PC-3 (cell line): ENCODE measurements around the gene CRY2. TPM values are rescaled to one million over a fixed set of nuclear protein-coding genes. Genes with fewer than 3 reads are reported as not detected.
A peak's percentile ranks its signal among the peaks of the same experiment; 100 is the strongest.

Experiments used
- ATAC-seq: fragments of 200-7000 bp; cut with Tn5 transposase; 2 replicates; pipeline ENCODE4 v1.9.1; 2020; ENCODE audit warnings: mild to moderate bottlenecking, moderate library complexity
- BruUV-seq: library from RNA; stranded (reverse); fragments of 400-500 nt; replicated peaks from 2 replicates; lab custom pipeline; 2021; lab: Mats Ljungman, UMichigan
- CTCF ChIA-PET: fragments of 300-600 bp; sonication (Branson Sonifier 250); formaldehyde crosslinking; loops from one replicate; lab custom pipeline; 2022; ENCODE audit warnings: antibody characterized with exemption; lab: Charles Lee
- POLR2A ChIA-PET: fragments of 300-600 bp; sonication (Branson Sonifier 250); formaldehyde crosslinking; loops from one replicate; lab custom pipeline; 2022; ENCODE audit warnings: antibody characterized with exemption; ENCODE audit not compliant: unreplicated experiment; lab: Charles Lee
- DNase-seq: peaks from one replicate; pipeline ENCODE4 v3.0.0-alpha.2; 2015
- H2AFZ ChIP-seq: fragments of 300-600 bp; sonication (generic); 2 replicates; pipeline ENCODE4 v1.6.0; 2016; ENCODE audit warnings: antibody characterized with exemption, low read length
- H3F3A ChIP-seq: fragments of 300-600 bp; sonication (generic); one replicate; pipeline ENCODE4 v1.6.0; 2017; ENCODE audit warnings: antibody characterized with exemption, low read length, control low read depth, mild to moderate bottlenecking; ENCODE audit not compliant: unreplicated experiment
- H3K27ac ChIP-seq: fragments of 300-600 bp; sonication (generic); 2 replicates; pipeline ENCODE4 v1.5.1; 2016; ENCODE audit warnings: mild to moderate bottlenecking, low read length
- H3K27me3 ChIP-seq: fragments of 300-600 bp; sonication (generic); 2 replicates; pipeline ENCODE4 v1.6.1; 2016; ENCODE audit warnings: low read length, mixed read lengths
- H3K36me3 ChIP-seq: fragments of 300-600 bp; sonication (generic); 2 replicates; pipeline ENCODE4 v1.6.1; 2016; ENCODE audit warnings: low read depth, mixed run types, low read length, mixed read lengths
- H3K4me1 ChIP-seq: fragments of 300-600 bp; sonication (generic); 2 replicates; pipeline ENCODE4 v1.5.1; 2016; ENCODE audit warnings: low read length; ENCODE audit not compliant: insufficient read depth
- H3K4me2 ChIP-seq: fragments of 300-600 bp; sonication (generic); 2 replicates; pipeline ENCODE4 v1.6.0; 2016; ENCODE audit warnings: low read length
- H3K4me3 ChIP-seq: fragments of 300-600 bp; sonication (generic); 2 replicates; pipeline ENCODE4 v1.5.1; 2016; ENCODE audit warnings: mild to moderate bottlenecking, low read length, mixed read lengths
- H3K79me2 ChIP-seq: fragments of 300-600 bp; sonication (generic); 2 replicates; pipeline ENCODE4 v1.6.1; 2017; ENCODE audit warnings: low read length, mixed read lengths
- H3K9ac ChIP-seq: fragments of 300-600 bp; sonication (generic); 2 replicates; pipeline ENCODE4 v1.6.0; 2016; ENCODE audit warnings: mild to moderate bottlenecking, low read length
- H3K9me2 ChIP-seq: fragments of 300-600 bp; sonication (generic); replicated peaks from 2 replicates; pipeline ENCODE4 v1.6.1; 2016; ENCODE audit warnings: mixed run types, low read length, mixed read lengths
- H3K9me3 ChIP-seq: fragments of 300-600 bp; sonication (generic); 2 replicates; pipeline ENCODE4 v1.6.1; 2016; ENCODE audit warnings: low read length, mixed read lengths
- H4K20me1 ChIP-seq: fragments of 300-600 bp; sonication (generic); 2 replicates; pipeline ENCODE4 v1.6.1; 2016; ENCODE audit warnings: low read length, mixed read lengths
- EZH2 ChIP-seq: fragments of 300-600 bp; sonication (generic); IDR thresholded peaks from one replicate; pipeline ENCODE4 v1.6.1; 2017; ENCODE audit warnings: antibody characterized with exemption, mild to moderate bottlenecking, low read length; ENCODE audit not compliant: unreplicated experiment
- EZH2phosphoT487 ChIP-seq: fragments of 300-600 bp; sonication (generic); IDR thresholded peaks from 2 replicates; pipeline ENCODE4 v1.6.1; 2018; ENCODE audit warnings: mild to moderate bottlenecking, antibody characterized with exemption, low read length, borderline replicate concordance
- intact Hi-C: fragments of 100-400 bp; cut with micrococcal nuclease; formaldehyde crosslinking; loops from 2 replicates; pipeline ENCODE4 v1.9.0; 2023
- total RNA-seq: library from RNA; depleted of rRNA; stranded (reverse); fragments of >200 nt; gene quantifications from 2 replicates; pipeline ENCODE4 v1.2.3, GENCODE V29; 2014
- TF ChIP-seq, protein P1 (sequence below): fragments of 300-600 bp; sonication (generic); conservative IDR thresholded peaks from 2 replicates; pipeline ENCODE4 v1.5.1; 2017; ENCODE audit warnings: antibody characterized with exemption, low read depth, mild to moderate bottlenecking, low read length

The CRY2 gene
- total RNA-seq, 1 experiment from 2014 or later: 9.5 TPM

DNA sequence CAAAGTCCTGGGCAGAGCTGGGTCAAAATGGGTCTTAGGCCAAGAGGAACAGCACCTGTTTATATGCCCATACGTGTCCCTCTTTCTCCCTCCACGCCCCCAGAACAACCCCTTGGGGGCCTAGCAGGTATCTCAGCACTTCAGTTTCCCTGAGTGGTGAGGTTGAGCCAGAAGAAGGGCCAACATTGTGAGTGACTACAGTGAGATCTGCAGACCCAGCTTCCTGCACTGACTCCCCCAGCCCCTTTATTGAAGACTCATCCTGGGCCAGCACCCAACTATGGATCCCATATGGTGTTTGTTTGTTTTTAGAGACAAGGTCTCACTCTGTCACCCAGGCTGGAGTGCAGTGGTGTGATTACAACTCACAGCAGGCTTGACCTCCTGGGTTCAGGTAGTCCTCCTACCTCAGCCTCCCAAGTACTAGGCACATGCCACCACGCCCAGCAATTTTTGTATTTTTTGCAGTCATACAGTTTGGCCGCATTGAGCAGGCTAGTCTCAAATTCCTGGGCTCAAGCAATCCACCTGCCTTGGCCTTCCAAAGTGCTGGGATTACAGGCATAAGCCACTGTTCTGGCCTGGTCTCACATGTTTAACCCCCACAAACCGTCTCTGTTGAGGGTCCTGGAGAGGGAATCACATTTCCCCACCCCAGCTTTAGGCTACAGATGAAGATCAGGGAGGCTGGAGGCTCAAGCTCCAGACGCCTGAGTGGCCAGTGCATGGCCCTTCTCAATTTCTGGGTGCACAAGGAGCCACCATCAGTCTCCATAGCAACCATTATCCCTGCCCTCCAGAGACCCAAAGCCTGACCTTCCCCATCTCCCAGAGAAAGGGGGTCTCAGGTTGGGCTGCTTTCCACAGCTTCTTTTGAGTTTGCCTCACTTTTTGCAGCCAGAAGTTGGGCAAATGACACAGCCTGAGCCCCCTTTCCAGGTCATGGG, 73.5 kb downstream of the CRY2 start:
- H3K79me2 ChIP-seq: peaks cover 19% of the 10 kb centered on the region
- H3K4me3 ChIP-seq: no peak overlapping the region
- H4K20me1 ChIP-seq: no peaks in the 10 kb centered on the region
- no peak for DNase-seq
- H3K9me3 ChIP-seq: no peaks in the 10 kb centered on the region
- CTCF ChIA-PET: no interaction called here
- no peak overlapping the region for H2AFZ ChIP-seq
- no peaks in the 10 kb centered on the region for H3K36me3 ChIP-seq
- H3F3A ChIP-seq: no peaks in the 10 kb centered on the region
- H3K9ac ChIP-seq: no peak overlapping the region
- no TSS peak for BruUV-seq
- intact Hi-C loops: no loop called here
- H3K4me2 ChIP-seq: no peak overlapping the region
- no peak for ATAC-seq
- H3K27me3 ChIP-seq: no peaks in the 10 kb centered on the region
- TF ChIP-seq, protein P1, sequence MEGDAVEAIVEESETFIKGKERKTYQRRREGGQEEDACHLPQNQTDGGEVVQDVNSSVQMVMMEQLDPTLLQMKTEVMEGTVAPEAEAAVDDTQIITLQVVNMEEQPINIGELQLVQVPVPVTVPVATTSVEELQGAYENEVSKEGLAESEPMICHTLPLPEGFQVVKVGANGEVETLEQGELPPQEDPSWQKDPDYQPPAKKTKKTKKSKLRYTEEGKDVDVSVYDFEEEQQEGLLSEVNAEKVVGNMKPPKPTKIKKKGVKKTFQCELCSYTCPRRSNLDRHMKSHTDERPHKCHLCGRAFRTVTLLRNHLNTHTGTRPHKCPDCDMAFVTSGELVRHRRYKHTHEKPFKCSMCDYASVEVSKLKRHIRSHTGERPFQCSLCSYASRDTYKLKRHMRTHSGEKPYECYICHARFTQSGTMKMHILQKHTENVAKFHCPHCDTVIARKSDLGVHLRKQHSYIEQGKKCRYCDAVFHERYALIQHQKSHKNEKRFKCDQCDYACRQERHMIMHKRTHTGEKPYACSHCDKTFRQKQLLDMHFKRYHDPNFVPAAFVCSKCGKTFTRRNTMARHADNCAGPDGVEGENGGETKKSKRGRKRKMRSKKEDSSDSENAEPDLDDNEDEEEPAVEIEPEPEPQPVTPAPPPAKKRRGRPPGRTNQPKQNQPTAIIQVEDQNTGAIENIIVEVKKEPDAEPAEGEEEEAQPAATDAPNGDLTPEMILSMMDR: no peak
- TF ChIP-seq EZH2phosphoT487 (no peak), EZH2 (no peak)
- H3K27ac ChIP-seq: no peak overlapping the region
- POLR2A ChIA-PET: no interaction called here
- no peaks in the 10 kb centered on the region for H3K9me2 ChIP-seq
- H3K4me1 ChIP-seq: peaks cover 3% of the 10 kb centered on the region; the same call in 1 of the 2 replicates

DNA sequence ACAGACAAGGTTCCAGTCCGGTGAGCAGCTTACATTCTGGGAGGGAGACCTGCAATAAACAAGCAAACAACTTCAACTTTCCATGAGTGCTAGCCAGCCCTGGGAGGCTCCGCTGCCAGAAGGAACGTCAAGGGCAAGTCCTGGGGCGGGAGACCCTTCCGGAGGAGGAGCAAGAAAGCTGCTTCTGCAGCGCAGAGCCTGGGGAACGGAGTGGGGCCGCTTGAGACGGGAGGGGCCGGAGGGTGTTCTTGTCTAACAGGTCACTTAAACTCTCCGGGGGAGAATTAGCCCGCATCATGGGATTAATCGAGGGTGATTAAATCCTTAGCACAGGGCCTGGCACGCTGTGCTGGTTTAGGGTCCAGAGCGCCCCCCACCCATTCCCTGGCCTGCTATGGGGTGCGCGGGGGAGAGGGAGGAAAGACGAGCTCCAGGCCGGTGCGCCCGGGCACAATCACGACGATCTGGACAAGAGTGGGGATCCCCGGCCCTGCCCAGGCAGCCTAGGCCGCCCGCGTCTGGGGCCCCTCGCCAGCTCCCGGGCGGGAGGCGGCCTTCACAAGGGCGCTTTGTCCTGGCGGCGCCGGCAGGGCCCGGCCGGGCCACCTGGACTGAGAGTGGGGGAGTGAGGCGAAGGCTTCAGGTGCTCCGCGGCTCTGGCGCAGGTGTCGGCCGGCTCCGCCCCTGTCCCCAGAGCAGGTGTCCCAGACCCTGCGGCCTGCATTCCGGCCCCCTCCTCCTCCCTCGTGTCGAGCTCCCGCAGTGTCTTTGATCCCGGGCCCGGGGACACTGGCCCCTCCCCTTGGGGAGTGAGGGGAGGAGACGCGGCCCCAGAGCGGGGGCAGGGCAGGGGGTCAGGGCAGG, 74.5 kb downstream of the CRY2 start:
- TF ChIP-seq, protein P1: no peak
- TF ChIP-seq EZH2 (no peak), EZH2phosphoT487 (no peak)
- Histone ChIP-seq H3K4me2 (peak overlapping the region; percentile 93), H3K27ac (no peak overlapping the region), H2AFZ (peak overlapping the region; percentile 90), H3K4me1 (peaks cover 3% of the 10 kb centered on the region; the same call in 1 of the 2 replicates), H3K4me3 (peak overlapping the region; percentile 82), H3F3A (no peaks in the 10 kb centered on the region), H3K79me2 (peaks cover 13% of the 10 kb centered on the region), H3K36me3 (no peaks in the 10 kb centered on the region), H3K9ac (peak overlapping the region; percentile 75; the same call in 1 of the 2 replicates), H3K9me3 (no peaks in the 10 kb centered on the region), H3K27me3 (no peaks in the 10 kb centered on the region), H3K9me2 (no peaks in the 10 kb centered on the region), H4K20me1 (no peaks in the 10 kb centered on the region)
- DNase-seq (peak; percentile 53), ATAC-seq (no peak; the same call in 1 of the 2 replicates)
- BruUV-seq: no TSS peak
- intact Hi-C loops: no loop called here
- CTCF ChIA-PET: interaction anchor here (0.6 kb wide), 1 partner anchor 95 kb away, joined by 4 read pairs; no protein-coding TSS in a partner anchor
- POLR2A ChIA-PET: interaction anchor here (0.6 kb wide), 1 partner anchor 108 kb away, joined by 3 read pairs; no protein-coding TSS in a partner anchor
